Keratinocyte (primary cell): Measurements from ENCODE around the gene KCNMA1. TPM values are rescaled to one million over a fixed set of nuclear protein-coding genes. Genes with fewer than 3 reads are reported as not detected.
A peak's percentile ranks its signal among the peaks of the same experiment; 100 is the strongest.

Experiments
- DNase-seq: peaks from one replicate; pipeline ENCODE4 v3.0.0-alpha.2; 2011; ENCODE audit warnings: low read depth, missing footprints, low spot score
- FAIRE-seq: peaks from 2 replicates; lab custom pipeline; 2011; peaks lifted over from hg19 to GRCh38; lab: Jason Lieb, UNC
- H2AFZ ChIP-seq: 2 replicates; pipeline ENCODE4 v1.6.0; 2012; ENCODE audit warnings: low read length, control low read depth, inconsistent platforms; ENCODE audit not compliant: control insufficient read depth
- H3K27ac ChIP-seq: 2 replicates; pipeline ENCODE4 v1.5.1; 2011; ENCODE audit warnings: low read length; ENCODE audit not compliant: control insufficient read depth, insufficient read depth
- H3K27me3 ChIP-seq: 3 replicates; pipeline ENCODE4 v1.6.0; 2011; ENCODE audit warnings: low read length; ENCODE audit not compliant: control insufficient read depth, insufficient read depth; ENCODE audit errors: extremely low read depth
- H3K36me3 ChIP-seq, 2 experiments: 2 replicates in 1 of 2; 3 replicates in 1 of 2; pipeline ENCODE4 v1.5.1; 2011; ENCODE audit warnings: low read length in 2 of 2, mild to moderate bottlenecking in 1 of 2; ENCODE audit not compliant: control insufficient read depth in 2 of 2, insufficient read depth in 2 of 2; ENCODE audit errors: extremely low read depth in 1 of 2
- H3K4me1 ChIP-seq: 3 replicates; pipeline ENCODE4 v1.5.1; 2011; ENCODE audit warnings: low read length; ENCODE audit not compliant: control insufficient read depth, insufficient read depth; ENCODE audit errors: extremely low read depth
- H3K4me2 ChIP-seq: 3 replicates; pipeline ENCODE4 v1.6.0; 2011; ENCODE audit warnings: low read depth, low read length; ENCODE audit not compliant: control insufficient read depth, insufficient read depth; ENCODE audit errors: extremely low read depth
- H3K4me3 ChIP-seq, 3 experiments: fragments of 200-600 bp in 1 of 3; sonication (generic) in 1 of 3; 2 replicates in 2 of 3; 3 replicates in 1 of 3; pipeline ENCODE4 v1.5.1; 2011 to 2016; ENCODE audit warnings: low read length in 3 of 3, mild to moderate bottlenecking in 3 of 3, control low read depth in 2 of 3, inconsistent platforms in 1 of 3, low read depth in 1 of 3, mixed read lengths in 1 of 3, mixed run types in 1 of 3, moderate library complexity in 1 of 3; ENCODE audit not compliant: control insufficient read depth in 2 of 3, insufficient read depth in 2 of 3; ENCODE audit errors: extremely low read depth in 1 of 3
- H3K79me2 ChIP-seq: 2 replicates; pipeline ENCODE4 v1.6.0; 2012; ENCODE audit warnings: low read length; ENCODE audit not compliant: control insufficient read depth, insufficient read depth
- H3K9ac ChIP-seq: 3 replicates; pipeline ENCODE4 v1.6.0; 2011; ENCODE audit warnings: low read length; ENCODE audit not compliant: control insufficient read depth, insufficient read depth; ENCODE audit errors: extremely low read depth
- H3K9me1 ChIP-seq: 3 replicates; pipeline ENCODE4 v1.6.0; 2011; ENCODE audit warnings: low read length; ENCODE audit not compliant: control insufficient read depth, insufficient read depth; ENCODE audit errors: extremely low read depth
- H3K9me3 ChIP-seq: 2 replicates; pipeline ENCODE4 v1.5.1; 2012; ENCODE audit warnings: low read depth, low read length; ENCODE audit not compliant: control insufficient read depth
- H4K20me1 ChIP-seq: 3 replicates; pipeline ENCODE4 v1.6.0; 2011; ENCODE audit warnings: low read length; ENCODE audit not compliant: control insufficient read depth, insufficient read depth; ENCODE audit errors: extremely low read depth
- EZH2 ChIP-seq: IDR thresholded peaks from one replicate; pipeline ENCODE4 v1.6.1; 2012; ENCODE audit warnings: inconsistent platforms, mild to moderate bottlenecking, low read length, moderate library complexity
- dilution Hi-C: fragments of 300-500 bp; cut with MboI; formaldehyde crosslinking; loops from one replicate; pipeline ENCODE4 v1.7.0; 2020; ENCODE audit warnings: low sequenced_read_pairs; ENCODE audit not compliant: extremely low pct_ligation_motif_present
- polyA plus RNA-seq, 5 experiments: library from polyadenylated mRNA; depleted of rRNA in 3 of 5; stranded (reverse) in 3 of 5; stranded (forward) in 1 of 5; unstranded in 1 of 5; fragments of >200 nt; gene quantifications; 1 replicate in 1 of 5; 2 replicates in 3 of 5; 3 replicates in 1 of 5; pipeline versions ENCODE4 v1.2.1 to v1.2.3, GENCODE V29; 2011 to 2012; ENCODE audit warnings: missing spikeins in 2 of 5, low read depth in 1 of 5, low replicate concordance in 1 of 5
- TF ChIP-seq, protein P1 (sequence below), 3 experiments: IDR thresholded peaks in 1 of 3; conservative IDR thresholded peaks in 1 of 3; optimal IDR thresholded peaks in 1 of 3; 2 replicates in 2 of 3; 3 replicates in 1 of 3; pipeline versions ENCODE3 to v1.5.1; 2011; ENCODE audit warnings: low read length in 3 of 3, mild to moderate bottlenecking in 3 of 3, moderate library complexity in 2 of 3, control low read depth in 1 of 3, inconsistent platforms in 1 of 3; ENCODE audit not compliant: insufficient read depth in 2 of 3; ENCODE audit errors: extremely low read depth in 1 of 3

The KCNMA1 gene
- polyA plus RNA-seq, 1 donor (not counting 4 experiments of a cell fraction or from before 2014, with no cell fraction given) = 6.3 TPM

DNA sequence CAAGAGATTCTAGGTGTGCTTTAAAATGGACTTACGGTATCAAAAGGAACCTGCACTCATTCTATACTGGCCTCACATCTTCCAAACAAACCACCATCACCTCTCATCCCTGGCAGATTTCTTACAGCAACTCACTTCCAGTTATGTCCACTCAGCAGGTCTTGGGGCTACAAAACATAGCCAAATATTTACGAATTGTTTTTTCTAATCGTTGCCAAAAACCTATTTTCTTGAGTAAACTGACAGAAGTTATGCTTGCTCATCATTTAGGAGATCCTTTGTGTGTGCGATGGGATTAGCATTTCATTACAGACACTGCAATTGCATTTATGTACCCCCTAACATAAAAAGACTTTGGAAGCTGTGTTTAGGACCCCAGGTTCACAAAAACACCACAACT lies 2.7 kb downstream of the KCNMA1 start:
- no peaks in the 10 kb centered on the region for H3K9me1 ChIP-seq
- DNase-seq (no peak), FAIRE-seq (peak; percentile 53)
- no peak overlapping the region for H3K4me3 ChIP-seq
- no peak overlapping the region for H3K9ac ChIP-seq
- dilution Hi-C loops = no loop called here
- H3K4me1 ChIP-seq = peaks cover 11% of the 10 kb centered on the region
- peaks cover 17% of the 10 kb centered on the region for H3K27me3 ChIP-seq
- no peak for TF ChIP-seq EZH2
- TF ChIP-seq, protein P1, sequence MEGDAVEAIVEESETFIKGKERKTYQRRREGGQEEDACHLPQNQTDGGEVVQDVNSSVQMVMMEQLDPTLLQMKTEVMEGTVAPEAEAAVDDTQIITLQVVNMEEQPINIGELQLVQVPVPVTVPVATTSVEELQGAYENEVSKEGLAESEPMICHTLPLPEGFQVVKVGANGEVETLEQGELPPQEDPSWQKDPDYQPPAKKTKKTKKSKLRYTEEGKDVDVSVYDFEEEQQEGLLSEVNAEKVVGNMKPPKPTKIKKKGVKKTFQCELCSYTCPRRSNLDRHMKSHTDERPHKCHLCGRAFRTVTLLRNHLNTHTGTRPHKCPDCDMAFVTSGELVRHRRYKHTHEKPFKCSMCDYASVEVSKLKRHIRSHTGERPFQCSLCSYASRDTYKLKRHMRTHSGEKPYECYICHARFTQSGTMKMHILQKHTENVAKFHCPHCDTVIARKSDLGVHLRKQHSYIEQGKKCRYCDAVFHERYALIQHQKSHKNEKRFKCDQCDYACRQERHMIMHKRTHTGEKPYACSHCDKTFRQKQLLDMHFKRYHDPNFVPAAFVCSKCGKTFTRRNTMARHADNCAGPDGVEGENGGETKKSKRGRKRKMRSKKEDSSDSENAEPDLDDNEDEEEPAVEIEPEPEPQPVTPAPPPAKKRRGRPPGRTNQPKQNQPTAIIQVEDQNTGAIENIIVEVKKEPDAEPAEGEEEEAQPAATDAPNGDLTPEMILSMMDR (optimal IDR thresholded peaks at IDR 0.05 in 1 of 3, IDR thresholded peaks at IDR 0.05 in 1 of 3, conservative IDR thresholded peaks at IDR 0.05 in 1 of 3; ENCODE audit: extremely low read depth in 1 of 3, insufficient read depth in 2 of 3, low read length in 3 of 3) = no peak
- no peaks in the 10 kb centered on the region for H4K20me1 ChIP-seq
- H3K9me3 ChIP-seq = no peaks in the 10 kb centered on the region
- H3K4me2 ChIP-seq = no peak overlapping the region
- no peaks in the 10 kb centered on the region for H3K36me3 ChIP-seq
- H2AFZ ChIP-seq = no peak overlapping the region
- no peaks in the 10 kb centered on the region for H3K79me2 ChIP-seq
- H3K27ac ChIP-seq = no peak overlapping the region

DNA sequence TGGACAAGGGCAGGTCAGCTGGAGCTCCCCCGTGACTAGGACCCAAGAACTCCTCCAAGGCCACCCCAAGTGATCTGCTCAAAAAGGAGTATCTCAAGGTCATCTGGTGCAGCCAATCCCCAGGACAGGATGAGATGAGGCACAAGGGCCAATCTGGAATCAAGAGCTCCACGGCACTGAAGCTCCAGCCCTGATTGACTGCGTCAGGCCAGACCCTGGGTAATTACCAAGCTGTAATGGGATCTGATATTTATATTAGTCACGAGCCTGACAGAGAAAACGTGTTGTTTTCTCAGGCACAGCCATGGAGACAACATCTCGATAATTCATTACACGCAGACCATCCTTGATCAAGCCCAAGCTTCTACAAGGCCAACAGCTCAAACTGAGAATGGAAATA lies 4.2 kb downstream of the KCNMA1 start:
- H3K9me1 ChIP-seq = no peaks in the 10 kb centered on the region
- TF ChIP-seq EZH2 = no peak
- TF ChIP-seq, protein P1 (optimal IDR thresholded peaks at IDR 0.05 in 1 of 3, IDR thresholded peaks at IDR 0.05 in 1 of 3, conservative IDR thresholded peaks at IDR 0.05 in 1 of 3; ENCODE audit: extremely low read depth in 1 of 3, insufficient read depth in 2 of 3, low read length in 3 of 3) = no peak

More for the DNA sequence above, 4.2 kb downstream of the KCNMA1 start:
- H4K20me1 ChIP-seq = no peaks in the 10 kb centered on the region
- no peak overlapping the region for H3K4me2 ChIP-seq
- H2AFZ ChIP-seq = no peak overlapping the region
- DNase-seq (no peak), FAIRE-seq (no peak)
- no peak overlapping the region for H3K27ac ChIP-seq
- no peak overlapping the region for H3K9ac ChIP-seq
- dilution Hi-C loops = no loop called here
- no peak overlapping the region for H3K4me3 ChIP-seq
- peaks cover 21% of the 10 kb centered on the region for H3K4me1 ChIP-seq
- no peaks in the 10 kb centered on the region for H3K9me3 ChIP-seq
- no peaks in the 10 kb centered on the region for H3K36me3 ChIP-seq
- H3K79me2 ChIP-seq = no peaks in the 10 kb centered on the region
- H3K27me3 ChIP-seq = peaks cover 17% of the 10 kb centered on the region
